GM23338 (cell line): ENCODE results near the gene TBCB. TPM values are rescaled to one million over a fixed set of nuclear protein-coding genes. Genes with fewer than 3 reads are reported as not detected.

Experiments
- ATAC-seq: fragments of 200-7000 bp; cut with Tn5 transposase; 3 replicates; pipeline ENCODE4 v1.9.1; 2020
- DNase-seq: peaks from one replicate; pipeline ENCODE4 v3.0.0-alpha.2; 2015; ENCODE audit warnings: low spot score
- H2AFZ ChIP-seq: fragments of 200-600 bp; sonication (generic); 2 replicates; pipeline ENCODE4 v1.8.0; 2016; ENCODE audit warnings: antibody characterized with exemption, mild to moderate bottlenecking, moderate library complexity
- H3F3A ChIP-seq: fragments of 200-600 bp; sonication (generic); replicated peaks from 2 replicates; pipeline ENCODE4 v1.8.0; 2017; ENCODE audit warnings: antibody characterized with exemption, mixed run types, low read depth
- H3K27ac ChIP-seq: fragments of 200-600 bp; sonication (generic); 2 replicates; pipeline ENCODE4 v1.6.1; 2016; ENCODE audit warnings: low read depth
- H3K27me3 ChIP-seq: fragments of 200-600 bp; sonication (generic); 2 replicates; pipeline ENCODE4 v1.8.0; 2016; ENCODE audit warnings: mild to moderate bottlenecking, mixed run types, moderate library complexity; ENCODE audit not compliant: insufficient read depth
- H3K36me3 ChIP-seq: fragments of 200-600 bp; sonication (generic); 2 replicates; pipeline ENCODE4 v1.8.0; 2016; ENCODE audit warnings: mild to moderate bottlenecking; ENCODE audit not compliant: insufficient read depth
- H3K4me1 ChIP-seq: fragments of 200-600 bp; sonication (generic); 2 replicates; pipeline ENCODE4 v1.8.0; 2016; ENCODE audit warnings: mild to moderate bottlenecking, moderate library complexity; ENCODE audit not compliant: insufficient read depth
- H3K4me2 ChIP-seq: fragments of 200-600 bp; sonication (generic); 2 replicates; pipeline ENCODE4 v1.7.1; 2017; ENCODE audit warnings: mixed run types
- H3K4me3 ChIP-seq: fragments of 200-600 bp; sonication (generic); 2 replicates; pipeline ENCODE4 v1.6.1; 2016; ENCODE audit warnings: mixed run types
- H3K79me2 ChIP-seq: fragments of 200-600 bp; sonication (generic); replicated peaks from 2 replicates; pipeline ENCODE4 v1.8.0; 2017; ENCODE audit warnings: mild to moderate bottlenecking; ENCODE audit not compliant: insufficient read depth
- H3K9me2 ChIP-seq: fragments of 200-600 bp; sonication (generic); 2 replicates; pipeline ENCODE4 v1.8.0; 2017; ENCODE audit not compliant: insufficient read depth
- H4K20me1 ChIP-seq: fragments of 200-600 bp; sonication (generic); replicated peaks from 2 replicates; pipeline ENCODE4 v1.8.0; 2017; ENCODE audit warnings: mild to moderate bottlenecking; ENCODE audit not compliant: insufficient read depth
- H3K27ac Mint-ChIP-seq: 2 replicates; pipeline ENCODE4 v1.8.0; 2020; ENCODE audit warnings: inconsistent platforms, mild to moderate bottlenecking, moderate library complexity, mixed read lengths
- H3K27me3 Mint-ChIP-seq: 3 replicates; pipeline ENCODE4 v1.8.0; 2022; ENCODE audit warnings: low read depth, mild to moderate bottlenecking, moderate library complexity, mixed read lengths, inconsistent platforms; ENCODE audit not compliant: insufficient read depth, poor library complexity
- H3K36me3 Mint-ChIP-seq: 3 replicates; pipeline ENCODE4 v1.8.0; 2021; ENCODE audit warnings: low read depth, mild to moderate bottlenecking, inconsistent platforms, moderate library complexity, mixed read lengths
- H3K4me1 Mint-ChIP-seq: 3 replicates; pipeline ENCODE4 v1.8.0; 2020; ENCODE audit warnings: mild to moderate bottlenecking, inconsistent platforms, mixed read lengths
- H3K4me3 Mint-ChIP-seq: 3 replicates; pipeline ENCODE4 v1.8.0; 2021; ENCODE audit warnings: moderate library complexity, mild to moderate bottlenecking, inconsistent platforms, mixed read lengths
- H3K9me3 Mint-ChIP-seq: 3 replicates; pipeline ENCODE4 v1.8.0; 2020; ENCODE audit warnings: moderate library complexity, mild to moderate bottlenecking, inconsistent platforms, mixed read lengths
- CREB1 ChIP-seq: fragments of 250-450 bp; sonication (Bioruptor Pico); IDR thresholded peaks from 2 replicates; pipeline ENCODE4 v1.5.0; 2020; ENCODE audit warnings: low read depth, mild to moderate bottlenecking, moderate library complexity
- EZH2 ChIP-seq: fragments of 200-600 bp; sonication (generic); IDR thresholded peaks from one replicate; pipeline ENCODE4 v1.8.0; 2017; ENCODE audit warnings: antibody characterized with exemption, mild to moderate bottlenecking, low read depth; ENCODE audit not compliant: unreplicated experiment
- JUNB ChIP-seq: IDR thresholded peaks from one replicate; pipeline ENCODE4 v1.6.1; 2016; ENCODE audit warnings: antibody characterized with exemption; ENCODE audit not compliant: unreplicated experiment
- NANOG ChIP-seq: IDR thresholded peaks from 2 replicates; pipeline ENCODE4 v1.6.1; 2016; ENCODE audit warnings: antibody characterized with exemption, borderline replicate concordance
- POLR2AphosphoS5 ChIP-seq: IDR thresholded peaks from 2 replicates; pipeline ENCODE4 v1.6.1; 2016; ENCODE audit warnings: antibody characterized with exemption, low read depth
- STAT1 ChIP-seq: IDR thresholded peaks from one replicate; pipeline ENCODE4 v1.6.1; 2016; ENCODE audit warnings: antibody characterized with exemption; ENCODE audit not compliant: unreplicated experiment
- ZNF114 ChIP-seq: fragments of 250-450 bp; sonication (Bioruptor Pico); IDR thresholded peaks from 2 replicates; pipeline ENCODE4 v1.5.0; 2020; ENCODE audit warnings: mild to moderate bottlenecking, moderate library complexity
- ZNF331 ChIP-seq: fragments of 250-450 bp; sonication (Bioruptor Pico); IDR thresholded peaks from 2 replicates; pipeline ENCODE4 v1.5.0; 2020; ENCODE audit warnings: low read depth, mild to moderate bottlenecking, moderate library complexity
- polyA plus RNA-seq: library from polyadenylated mRNA; unstranded; fragments of >200 nt; fragmentation: Nextera tagmentation; extraction: Ambion mirVana; gene quantifications from 2 replicates; pipeline ENCODE4 v1.2.1, GENCODE V29; 2016
- total RNA-seq: library from RNA; depleted of rRNA; stranded (reverse); fragments of >200 nt; shearing (Covaris generic); gene quantifications from 2 replicates; pipeline ENCODE4 v1.2.3, GENCODE V29; 2014
- TF ChIP-seq, protein P1 (sequence below): IDR thresholded peaks from 2 replicates; pipeline ENCODE4 v1.6.1; 2016; ENCODE audit warnings: antibody characterized with exemption
- TF ChIP-seq, protein P2 (sequence below): IDR thresholded peaks from one replicate; pipeline ENCODE4 v1.6.1; 2018; ENCODE audit warnings: antibody characterized with exemption; ENCODE audit not compliant: unreplicated experiment
- TF ChIP-seq, protein P3 (sequence below): fragments of 250-450 bp; sonication (Bioruptor Pico); IDR thresholded peaks from 2 replicates; pipeline ENCODE4 v1.5.0; 2020; ENCODE audit warnings: mild to moderate bottlenecking, moderate library complexity

The TBCB gene
- total and polyA plus RNA-seq, 2 experiments from 2014 or later = 275 to 290 TPM

DNA sequence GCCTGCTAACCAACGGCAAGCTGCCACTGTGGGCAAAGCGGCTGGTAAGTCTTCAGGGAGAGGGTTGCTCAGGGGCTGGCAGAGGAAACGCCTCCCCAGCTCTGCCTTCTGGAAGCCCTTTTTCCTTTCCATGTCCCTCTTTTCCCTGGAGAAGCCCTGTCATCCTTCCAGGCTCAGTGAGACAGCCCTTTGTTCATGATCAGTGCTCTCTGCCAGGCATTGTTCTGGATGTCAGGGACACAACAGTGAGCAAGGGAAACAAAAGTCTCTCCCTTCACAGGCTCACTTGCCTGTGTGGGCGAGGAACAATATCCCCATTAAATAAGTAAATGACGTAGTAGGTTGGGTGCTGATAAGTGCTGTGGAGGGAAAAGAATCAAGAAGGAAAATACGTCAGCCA lies 18.2 kb upstream of the TBCB start (continued):
- TF ChIP-seq ZNF114 (CRISPR knock-in tag) = no peak
- TF ChIP-seq, protein P1, sequence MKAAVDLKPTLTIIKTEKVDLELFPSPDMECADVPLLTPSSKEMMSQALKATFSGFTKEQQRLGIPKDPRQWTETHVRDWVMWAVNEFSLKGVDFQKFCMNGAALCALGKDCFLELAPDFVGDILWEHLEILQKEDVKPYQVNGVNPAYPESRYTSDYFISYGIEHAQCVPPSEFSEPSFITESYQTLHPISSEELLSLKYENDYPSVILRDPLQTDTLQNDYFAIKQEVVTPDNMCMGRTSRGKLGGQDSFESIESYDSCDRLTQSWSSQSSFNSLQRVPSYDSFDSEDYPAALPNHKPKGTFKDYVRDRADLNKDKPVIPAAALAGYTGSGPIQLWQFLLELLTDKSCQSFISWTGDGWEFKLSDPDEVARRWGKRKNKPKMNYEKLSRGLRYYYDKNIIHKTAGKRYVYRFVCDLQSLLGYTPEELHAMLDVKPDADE = no peak
- TF ChIP-seq, protein P2, sequence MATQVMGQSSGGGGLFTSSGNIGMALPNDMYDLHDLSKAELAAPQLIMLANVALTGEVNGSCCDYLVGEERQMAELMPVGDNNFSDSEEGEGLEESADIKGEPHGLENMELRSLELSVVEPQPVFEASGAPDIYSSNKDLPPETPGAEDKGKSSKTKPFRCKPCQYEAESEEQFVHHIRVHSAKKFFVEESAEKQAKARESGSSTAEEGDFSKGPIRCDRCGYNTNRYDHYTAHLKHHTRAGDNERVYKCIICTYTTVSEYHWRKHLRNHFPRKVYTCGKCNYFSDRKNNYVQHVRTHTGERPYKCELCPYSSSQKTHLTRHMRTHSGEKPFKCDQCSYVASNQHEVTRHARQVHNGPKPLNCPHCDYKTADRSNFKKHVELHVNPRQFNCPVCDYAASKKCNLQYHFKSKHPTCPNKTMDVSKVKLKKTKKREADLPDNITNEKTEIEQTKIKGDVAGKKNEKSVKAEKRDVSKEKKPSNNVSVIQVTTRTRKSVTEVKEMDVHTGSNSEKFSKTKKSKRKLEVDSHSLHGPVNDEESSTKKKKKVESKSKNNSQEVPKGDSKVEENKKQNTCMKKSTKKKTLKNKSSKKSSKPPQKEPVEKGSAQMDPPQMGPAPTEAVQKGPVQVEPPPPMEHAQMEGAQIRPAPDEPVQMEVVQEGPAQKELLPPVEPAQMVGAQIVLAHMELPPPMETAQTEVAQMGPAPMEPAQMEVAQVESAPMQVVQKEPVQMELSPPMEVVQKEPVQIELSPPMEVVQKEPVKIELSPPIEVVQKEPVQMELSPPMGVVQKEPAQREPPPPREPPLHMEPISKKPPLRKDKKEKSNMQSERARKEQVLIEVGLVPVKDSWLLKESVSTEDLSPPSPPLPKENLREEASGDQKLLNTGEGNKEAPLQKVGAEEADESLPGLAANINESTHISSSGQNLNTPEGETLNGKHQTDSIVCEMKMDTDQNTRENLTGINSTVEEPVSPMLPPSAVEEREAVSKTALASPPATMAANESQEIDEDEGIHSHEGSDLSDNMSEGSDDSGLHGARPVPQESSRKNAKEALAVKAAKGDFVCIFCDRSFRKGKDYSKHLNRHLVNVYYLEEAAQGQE = no peak
- TF ChIP-seq STAT1 = no peak
- no peak for TF ChIP-seq EZH2

GRCh38 chr19:36099166-36099785 lies 16.0 kb upstream of the TBCB start:
- Histone ChIP-seq H3K4me1 (no peaks in the 10 kb centered on the region), H4K20me1 (no peaks in the 10 kb centered on the region), H3F3A (no peaks in the 10 kb centered on the region), H3K27me3 (no peaks in the 10 kb centered on the region), H3K4me3 (no peak overlapping the region), H3K9me2 (no peaks in the 10 kb centered on the region), H3K4me2 (no peak overlapping the region), H3K36me3 (peaks cover 19% of the 10 kb centered on the region), H2AFZ (no peak overlapping the region), H3K27ac (no peak overlapping the region), H3K79me2 (no peaks in the 10 kb centered on the region)
- ATAC-seq (no peak), DNase-seq (no peak)
- Mint-ChIP-seq H3K36me3 (peaks cover 53% of the 10 kb centered on the region), H3K4me3 (no peak overlapping the region), H3K27ac (no peak overlapping the region), H3K27me3 (no peaks in the 10 kb centered on the region), H3K4me1 (no peaks in the 10 kb centered on the region), H3K9me3 (no peaks in the 10 kb centered on the region)
- TF ChIP-seq EZH2 (no peak), NANOG (no peak), POLR2AphosphoS5 (no peak), JUNB (no peak), CREB1 (CRISPR knock-in tag) (no peak), ZNF331 (no peak)
- TF ChIP-seq, protein P3, sequence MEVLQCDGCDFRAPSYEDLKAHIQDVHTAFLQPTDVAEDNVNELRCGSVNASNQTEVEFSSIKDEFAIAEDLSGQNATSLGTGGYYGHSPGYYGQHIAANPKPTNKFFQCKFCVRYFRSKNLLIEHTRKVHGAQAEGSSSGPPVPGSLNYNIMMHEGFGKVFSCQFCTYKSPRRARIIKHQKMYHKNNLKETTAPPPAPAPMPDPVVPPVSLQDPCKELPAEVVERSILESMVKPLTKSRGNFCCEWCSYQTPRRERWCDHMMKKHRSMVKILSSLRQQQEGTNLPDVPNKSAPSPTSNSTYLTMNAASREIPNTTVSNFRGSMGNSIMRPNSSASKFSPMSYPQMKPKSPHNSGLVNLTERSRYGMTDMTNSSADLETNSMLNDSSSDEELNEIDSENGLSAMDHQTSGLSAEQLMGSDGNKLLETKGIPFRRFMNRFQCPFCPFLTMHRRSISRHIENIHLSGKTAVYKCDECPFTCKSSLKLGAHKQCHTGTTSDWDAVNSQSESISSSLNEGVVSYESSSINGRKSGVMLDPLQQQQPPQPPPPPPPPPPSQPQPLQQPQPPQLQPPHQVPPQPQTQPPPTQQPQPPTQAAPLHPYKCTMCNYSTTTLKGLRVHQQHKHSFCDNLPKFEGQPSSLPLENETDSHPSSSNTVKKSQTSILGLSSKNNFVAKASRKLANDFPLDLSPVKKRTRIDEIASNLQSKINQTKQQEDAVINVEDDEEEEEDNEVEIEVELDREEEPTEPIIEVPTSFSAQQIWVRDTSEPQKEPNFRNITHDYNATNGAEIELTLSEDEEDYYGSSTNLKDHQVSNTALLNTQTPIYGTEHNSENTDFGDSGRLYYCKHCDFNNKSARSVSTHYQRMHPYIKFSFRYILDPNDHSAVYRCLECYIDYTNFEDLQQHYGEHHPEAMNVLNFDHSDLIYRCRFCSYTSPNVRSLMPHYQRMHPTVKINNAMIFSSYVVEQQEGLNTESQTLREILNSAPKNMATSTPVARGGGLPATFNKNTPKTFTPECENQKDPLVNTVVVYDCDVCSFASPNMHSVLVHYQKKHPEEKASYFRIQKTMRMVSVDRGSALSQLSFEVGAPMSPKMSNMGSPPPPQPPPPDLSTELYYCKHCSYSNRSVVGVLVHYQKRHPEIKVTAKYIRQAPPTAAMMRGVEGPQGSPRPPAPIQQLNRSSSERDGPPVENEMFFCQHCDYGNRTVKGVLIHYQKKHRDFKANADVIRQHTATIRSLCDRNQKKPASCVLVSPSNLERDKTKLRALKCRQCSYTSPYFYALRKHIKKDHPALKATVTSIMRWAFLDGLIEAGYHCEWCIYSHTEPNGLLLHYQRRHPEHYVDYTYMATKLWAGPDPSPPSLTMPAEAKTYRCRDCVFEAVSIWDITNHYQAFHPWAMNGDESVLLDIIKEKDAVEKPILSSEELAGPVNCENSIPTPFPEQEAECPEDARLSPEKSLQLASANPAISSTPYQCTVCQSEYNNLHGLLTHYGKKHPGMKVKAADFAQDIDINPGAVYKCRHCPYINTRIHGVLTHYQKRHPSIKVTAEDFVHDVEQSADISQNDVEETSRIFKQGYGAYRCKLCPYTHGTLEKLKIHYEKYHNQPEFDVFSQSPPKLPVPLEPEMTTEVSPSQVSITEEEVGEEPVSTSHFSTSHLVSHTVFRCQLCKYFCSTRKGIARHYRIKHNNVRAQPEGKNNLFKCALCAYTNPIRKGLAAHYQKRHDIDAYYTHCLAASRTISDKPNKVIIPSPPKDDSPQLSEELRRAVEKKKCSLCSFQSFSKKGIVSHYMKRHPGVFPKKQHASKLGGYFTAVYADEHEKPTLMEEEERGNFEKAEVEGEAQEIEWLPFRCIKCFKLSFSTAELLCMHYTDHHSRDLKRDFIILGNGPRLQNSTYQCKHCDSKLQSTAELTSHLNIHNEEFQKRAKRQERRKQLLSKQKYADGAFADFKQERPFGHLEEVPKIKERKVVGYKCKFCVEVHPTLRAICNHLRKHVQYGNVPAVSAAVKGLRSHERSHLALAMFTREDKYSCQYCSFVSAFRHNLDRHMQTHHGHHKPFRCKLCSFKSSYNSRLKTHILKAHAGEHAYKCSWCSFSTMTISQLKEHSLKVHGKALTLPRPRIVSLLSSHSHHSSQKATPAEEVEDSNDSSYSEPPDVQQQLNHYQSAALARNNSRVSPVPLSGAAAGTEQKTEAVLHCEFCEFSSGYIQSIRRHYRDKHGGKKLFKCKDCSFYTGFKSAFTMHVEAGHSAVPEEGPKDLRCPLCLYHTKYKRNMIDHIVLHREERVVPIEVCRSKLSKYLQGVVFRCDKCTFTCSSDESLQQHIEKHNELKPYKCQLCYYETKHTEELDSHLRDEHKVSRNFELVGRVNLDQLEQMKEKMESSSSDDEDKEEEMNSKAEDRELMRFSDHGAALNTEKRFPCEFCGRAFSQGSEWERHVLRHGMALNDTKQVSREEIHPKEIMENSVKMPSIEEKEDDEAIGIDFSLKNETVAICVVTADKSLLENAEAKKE (CRISPR knock-in tag) = no peak
